ELR (cell line): Measurements from ENCODE around the gene SLC6A18.

ENCODE experiments used
- DNase-seq: peaks from one replicate; pipeline ENCODE4 v3.0.0-alpha.2; 2015; ENCODE audit warnings: low read depth

SLC6A18 gene

GRCh38 chr5:1231354-1231905 lies 6.2 kb downstream of the SLC6A18 start:
- DNase-seq = no peak

- DNase-seq = no peak
Observed at GRCh38 chr5:1232780-1233179, 7.6 kb downstream of the SLC6A18 start.

GRCh38 chr5:1235379-1235778 lies 10.2 kb downstream of the SLC6A18 start:
- no peak for DNase-seq

GRCh38 chr5:1235838-1236237 lies 10.7 kb downstream of the SLC6A18 start:
- no peak for DNase-seq

- DNase-seq = no peak
Observed at GRCh38 chr5:1239505-1240251, 14.5 kb downstream of the SLC6A18 start.

- DNase-seq = no peak
Observed at GRCh38 chr5:1240496-1241260, 15.5 kb downstream of the SLC6A18 start.

- no peak for DNase-seq
Observed at GRCh38 chr5:1241509-1242080, 16.4 kb downstream of the SLC6A18 start.

- no peak for DNase-seq
Observed at GRCh38 chr5:1242733-1243486, 17.7 kb downstream of the SLC6A18 start.

- DNase-seq = no peak
Observed at GRCh38 chr5:1243487-1244130, 18.4 kb downstream of the SLC6A18 start.

- no peak for DNase-seq
Observed at GRCh38 chr5:1244255-1244654, 19.1 kb downstream of the SLC6A18 start.

- no peak for DNase-seq
Observed at GRCh38 chr5:1244976-1245375, 19.8 kb downstream of the SLC6A18 start.

GRCh38 chr5:1245905-1246576 lies 20.9 kb downstream of the SLC6A18 start:
- DNase-seq = no peak

GRCh38 chr5:1246711-1247431 lies 21.7 kb downstream of the SLC6A18 start:
- no peak for DNase-seq

GRCh38 chr5:1247811-1248210 lies 22.6 kb downstream of the SLC6A18 start:
- DNase-seq = no peak

GRCh38 chr5:1249366-1250280 lies 24.4 kb downstream of the SLC6A18 start:
- no peak for DNase-seq

- no peak for DNase-seq
Observed at GRCh38 chr5:1251678-1252580, 26.7 kb downstream of the SLC6A18 start.

- DNase-seq = no peak
Observed at GRCh38 chr5:1252681-1253080, 27.5 kb downstream of the SLC6A18 start.

- peak; percentile 64 for DNase-seq
Observed at GRCh38 chr5:1253456-1254105, 28.4 kb downstream of the SLC6A18 start.
